Gastrocnemius medialis (tissue), 4 donors: ENCODE results near the gene PFDN2. TPM values are rescaled to one million over a fixed set of nuclear protein-coding genes. Genes with fewer than 3 reads are reported as not detected.

Source experiments
- ATAC-seq, 2 donors: fragments of 150-250 bp; one replicate each; pipeline ENCODE4 v1.9.1; 2016
- DNase-seq, 2 donors: peaks; one replicate each; pipeline ENCODE4 v3.0.0-alpha.2; 2019
- H3K27ac ChIP-seq, 4 donors: fragments of 200-600 bp; sonication (generic); 1 replicate in 1 of 4; 2 replicates in 3 of 4; pipeline ENCODE4 v1.5.1; 2016 to 2018; ENCODE audit warnings: mild to moderate bottlenecking in 2 of 4, moderate library complexity in 1 of 4
- H3K27me3 ChIP-seq, 3 donors: fragments of 200-600 bp; sonication (generic) in 2 of 3; 1 replicate in 1 of 3; 2 replicates in 2 of 3; pipeline versions ENCODE4 v1.5.1 to v1.6.0; 2016 to 2019; ENCODE audit warnings: mild to moderate bottlenecking in 1 of 3, moderate library complexity in 1 of 3
- H3K36me3 ChIP-seq, 2 donors: fragments of 200-600 bp; sonication (generic) in 1 of 2; one replicate each; pipeline ENCODE4 v1.5.1; 2017 to 2018
- H3K4me1 ChIP-seq, 2 donors: fragments of 200-600 bp; sonication (generic) in 1 of 2; one replicate each; pipeline ENCODE4 v1.5.1; 2016 to 2017; ENCODE audit warnings: mild to moderate bottlenecking in 2 of 2
- H3K4me3 ChIP-seq, 4 donors: fragments of 200-600 bp; sonication (generic) in 3 of 4; 1 replicate in 1 of 4; 2 replicates in 3 of 4; pipeline ENCODE4 v1.5.1; 2016 to 2019; ENCODE audit warnings: mild to moderate bottlenecking in 2 of 4
- H3K9me3 ChIP-seq, 3 donors: fragments of 200-600 bp; sonication (generic) in 2 of 3; 1 replicate in 1 of 3; 2 replicates in 2 of 3; pipeline ENCODE4 v1.5.1; 2016 to 2019
- POLR2A ChIP-seq, 2 donors: fragments of 450-650 bp; IDR thresholded peaks; one replicate each; pipeline ENCODE4 v1.6.1; 2017; ENCODE audit warnings: antibody characterized with exemption in 2 of 2, mild to moderate bottlenecking in 2 of 2, moderate library complexity in 2 of 2
- in situ Hi-C, 4 donors: fragments of 200-750 bp; cut with MboI; loops; one replicate each; pipeline versions ENCODE4 v1.15.0 to v1.8.0; 2017; ENCODE audit warnings: low sequenced_read_pairs in 4 of 4
- intact Hi-C: fragments of 100-400 bp; cut with DNase I; formaldehyde crosslinking; loops from one replicate; pipeline ENCODE4 v1.15.1; 2023; ENCODE audit warnings: low total_unique reads
- total RNA-seq, 4 donors: library from RNA; depleted of rRNA; stranded (reverse); fragments of >200 nt; gene quantifications; one replicate each; pipeline versions ENCODE4 v1.1.0 to v1.2.3, GENCODE V29; 2016
- TF ChIP-seq, protein P1 (sequence below), 5 experiments: fragments of 450-650 bp in 3 of 5; fragments of 200-600 bp in 2 of 5; sonication (generic) in 2 of 5; IDR thresholded peaks in 4 of 5; conservative IDR thresholded peaks in 1 of 5; 1 replicate in 4 of 5; 2 replicates in 1 of 5; pipeline ENCODE4 v1.5.1; 2016 to 2019; ENCODE audit warnings: antibody characterized with exemption in 5 of 5, mild to moderate bottlenecking in 3 of 5, moderate library complexity in 3 of 5

Gene PFDN2
- total RNA-seq, 4 donors from 2014 or later = 62.4 to 106 (median 74.1) TPM

DNA sequence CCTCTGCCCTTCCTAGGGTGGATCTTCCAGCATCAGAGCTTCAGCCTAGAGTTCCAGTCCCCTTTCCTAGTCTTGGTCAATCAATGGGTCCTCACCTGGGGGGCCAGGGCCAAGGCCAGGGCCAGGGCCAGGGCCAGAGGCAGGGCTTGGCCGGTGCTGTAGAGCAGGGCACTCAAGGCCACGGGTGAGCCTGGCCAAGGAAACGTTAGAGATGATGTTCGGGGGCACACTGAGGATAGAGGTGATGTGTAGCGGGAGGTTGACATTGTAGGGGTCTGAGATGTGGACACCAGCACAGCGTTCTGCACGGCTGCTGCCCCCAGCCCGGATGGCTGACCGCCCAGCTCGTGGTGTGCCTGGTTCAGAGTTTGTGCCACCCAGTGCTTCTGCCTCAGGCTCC lies 66.6 kb downstream of the PFDN2 start:
- peaks cover 0 to 13% (median 6%) of the 10 kb centered on the region in 3 donors for H3K27me3 ChIP-seq
- no peak for TF ChIP-seq POLR2A (IDR thresholded peaks at IDR 0.05)
- TF ChIP-seq, protein P1, sequence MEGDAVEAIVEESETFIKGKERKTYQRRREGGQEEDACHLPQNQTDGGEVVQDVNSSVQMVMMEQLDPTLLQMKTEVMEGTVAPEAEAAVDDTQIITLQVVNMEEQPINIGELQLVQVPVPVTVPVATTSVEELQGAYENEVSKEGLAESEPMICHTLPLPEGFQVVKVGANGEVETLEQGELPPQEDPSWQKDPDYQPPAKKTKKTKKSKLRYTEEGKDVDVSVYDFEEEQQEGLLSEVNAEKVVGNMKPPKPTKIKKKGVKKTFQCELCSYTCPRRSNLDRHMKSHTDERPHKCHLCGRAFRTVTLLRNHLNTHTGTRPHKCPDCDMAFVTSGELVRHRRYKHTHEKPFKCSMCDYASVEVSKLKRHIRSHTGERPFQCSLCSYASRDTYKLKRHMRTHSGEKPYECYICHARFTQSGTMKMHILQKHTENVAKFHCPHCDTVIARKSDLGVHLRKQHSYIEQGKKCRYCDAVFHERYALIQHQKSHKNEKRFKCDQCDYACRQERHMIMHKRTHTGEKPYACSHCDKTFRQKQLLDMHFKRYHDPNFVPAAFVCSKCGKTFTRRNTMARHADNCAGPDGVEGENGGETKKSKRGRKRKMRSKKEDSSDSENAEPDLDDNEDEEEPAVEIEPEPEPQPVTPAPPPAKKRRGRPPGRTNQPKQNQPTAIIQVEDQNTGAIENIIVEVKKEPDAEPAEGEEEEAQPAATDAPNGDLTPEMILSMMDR (IDR thresholded peaks at IDR 0.05 in 4 of 5, conservative IDR thresholded peaks at IDR 0.05 in 1 of 5) = no peak
- no peaks in the 10 kb centered on the region for H3K36me3 ChIP-seq
- peaks cover 5 to 6% of the 10 kb centered on the region in 2 donors for H3K4me1 ChIP-seq
- ATAC-seq (no peak), DNase-seq (no peak)
- no peak overlapping the region for H3K27ac ChIP-seq
- in situ Hi-C loops (no loop called here), intact Hi-C loops (no loop called here)
- H3K4me3 ChIP-seq = no peak overlapping the region
- no peaks in the 10 kb centered on the region for H3K9me3 ChIP-seq

Other genes starting within 250 kb of the PFDN2 start
- under 1 TPM in 1 of 4 donors, not detected in 3; 0.61 TPM for gene ITLN1, start 232.9 kb downstream of the PFDN2 start, total RNA-seq
- gene ITLN2, start 163.2 kb downstream of the PFDN2 start, total RNA-seq = not detected
- gene F11R, start 96.9 kb downstream of the PFDN2 start, total RNA-seq = 1 to 10 TPM; 3.1 to 6.0 (median 5.3) TPM
- 10 to 100 TPM in 3 of 4 donors, 1 to 10 TPM in 1; 8.6 to 52.6 (median 16.8) TPM for gene TSTD1, start 79.1 kb downstream of the PFDN2 start, total RNA-seq
- 10 to 100 TPM; 41.9 to 55.1 (median 49.1) TPM for gene USF1, start 72.1 kb downstream of the PFDN2 start, total RNA-seq
- 1 to 10 TPM in 2 of 4 donors, under 1 TPM in 2; 0.61 to 1.6 (median 1.0) TPM for gene ARHGAP30, start 48.1 kb downstream of the PFDN2 start, total RNA-seq
- gene NECTIN4, start 28.5 kb downstream of the PFDN2 start, total RNA-seq = not detected
- 1 to 10 TPM in 2 of 4 donors, under 1 TPM in 2; 0.89 to 2.4 (median 1.3) TPM for gene KLHDC9, start 19.7 kb downstream of the PFDN2 start, total RNA-seq
- 10 to 100 TPM; 16.1 to 20.4 (median 17.9) TPM for gene NIT1, start 68 bp upstream of the PFDN2 start, total RNA-seq
- gene DEDD, start 14.6 kb upstream of the PFDN2 start, total RNA-seq = 10 to 100 TPM; 40.2 to 60.2 (median 46.3) TPM
- gene UFC1, start 35.9 kb upstream of the PFDN2 start, total RNA-seq = 10 to 100 TPM; 57.9 to 66.7 (median 63.5) TPM
- 10 to 100 TPM; 16.5 to 20.8 (median 18.0) TPM for gene USP21, start 41.5 kb upstream of the PFDN2 start, total RNA-seq
- gene PPOX, start 48.4 kb upstream of the PFDN2 start, total RNA-seq = 10 to 100 TPM in 2 of 4 donors, 1 to 10 TPM in 2; 4.0 to 14.7 (median 7.3) TPM
- 10 to 100 TPM; 35.5 to 47.7 (median 43.7) TPM for gene B4GALT3, start 59.5 kb upstream of the PFDN2 start, total RNA-seq
- 10 to 100 TPM in 1 of 4 donors, 1 to 10 TPM in 3; 1.2 to 12.4 (median 5.2) TPM for gene ADAMTS4, start 81.0 kb upstream of the PFDN2 start, total RNA-seq
- 100 to 1,000 TPM; 206 to 260 (median 226) TPM for gene NDUFS2, start 84.3 kb upstream of the PFDN2 start, total RNA-seq
- gene FCER1G, start 97.3 kb upstream of the PFDN2 start, total RNA-seq = 10 to 100 TPM in 3 of 4 donors, 1 to 10 TPM in 1; 4.2 to 20.4 (median 18.5) TPM
- 10 to 100 TPM in 2 of 4 donors, not detected in 2; 22.2 to 57.8 TPM for gene APOA2, start 105.6 kb upstream of the PFDN2 start, total RNA-seq
- gene TOMM40L, start 108.0 kb upstream of the PFDN2 start, total RNA-seq = 10 to 100 TPM in 3 of 4 donors, 1 to 10 TPM in 1; 8.3 to 22.7 (median 16.9) TPM
- not detected for gene NR1I3, start 120.2 kb upstream of the PFDN2 start, total RNA-seq
- gene PCP4L1, start 140.7 kb upstream of the PFDN2 start, total RNA-seq = not detected
- 1 to 10 TPM in 3 of 4 donors, under 1 TPM in 1; 0.61 to 3.4 (median 2.1) TPM for gene MPZ, start 191.9 kb upstream of the PFDN2 start, total RNA-seq
- 100 to 1,000 TPM in 1 of 4 donors, 10 to 100 TPM in 3; 47.5 to 112 (median 63.8) TPM for gene SDHC, start 196.3 kb upstream of the PFDN2 start, total RNA-seq
- not detected for gene CFAP126, start 249.8 kb upstream of the PFDN2 start, total RNA-seq